Measurements from ENCODE around the gene ATAD1. TPM values are rescaled to one million over a fixed set of nuclear protein-coding genes. Genes with fewer than 3 reads are reported as not detected.

The ATAD1 gene
- total and polyA plus RNA-seq, 2 of the 8 experiments (the other 6 are each of a cell fraction or from before 2014, with no cell fraction given) = 8.9 to 35.3 TPM

DNA sequence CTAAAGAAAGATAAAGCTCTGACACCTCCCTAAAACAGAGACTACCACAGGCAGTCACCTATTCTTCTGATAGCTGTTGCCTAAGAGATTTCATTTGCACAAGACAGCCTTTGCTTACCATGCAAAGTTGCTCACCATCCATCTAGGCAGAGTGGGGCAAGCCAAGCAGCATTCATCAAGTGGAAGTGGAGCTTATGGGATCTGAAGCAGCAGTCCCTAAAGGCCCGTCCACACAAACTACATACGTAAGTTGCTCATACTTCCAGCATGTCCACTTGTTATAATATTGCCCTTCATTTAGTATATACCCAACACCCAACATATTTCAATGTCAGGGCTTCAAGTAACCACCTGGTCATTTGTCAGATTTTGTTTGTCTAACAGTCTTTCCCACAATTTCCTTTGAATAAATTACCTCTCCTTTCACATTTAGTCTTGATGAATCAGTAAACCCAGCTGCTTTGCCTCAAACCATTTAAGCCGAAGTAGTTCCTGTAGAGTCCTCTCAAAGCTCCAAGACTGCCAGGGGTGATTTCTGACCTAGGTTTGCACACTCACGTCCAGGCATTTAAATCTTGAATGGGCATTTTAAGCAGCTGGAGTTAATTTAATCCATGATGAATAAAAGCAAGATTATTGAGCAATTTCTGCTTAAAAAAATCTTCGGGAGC is 67.9 kb downstream of the ATAD1 start:
- H2BK5ac ChIP-seq (ENCODE audit: low read depth, low read length) = no peak overlapping the region
- 82% methylated on average over 5 of the region's 5 CpGs; no CpG with 5 or more reads in 1 of the 2 experiments for WGBS, 2 experiments (ENCODE audit: extremely low coverage in 1 of 2, insufficient coverage in 1 of 2, insufficient read length in 1 of 2, insufficient replicate concordance in 2 of 2, low coverage in 1 of 2, low lambda C conversion rate in 2 of 2, missing lambda C conversion rate in 1 of 2)
- no peaks in the 10 kb centered on the region for H3K23me2 ChIP-seq (ENCODE audit: low read depth, low read length)
- no peaks in the 10 kb centered on the region for H3K79me1 ChIP-seq (ENCODE audit: low read depth, low read length)
- H4K91ac ChIP-seq (replicated peaks; ENCODE audit: insufficient read length, low read length) = no peak overlapping the region
- H3K9ac ChIP-seq (replicated peaks in 1 of 4; ENCODE audit: extremely low read depth in 1 of 4, low read depth in 3 of 4, low read length in 3 of 4) = peak overlapping the region in 1 of 4 experiments; percentile 34; a peak in 1 of 7 replicates
- no peak overlapping the region for H4K8ac ChIP-seq (ENCODE audit: extremely low read depth, insufficient read depth, low read length)
- no peak overlapping the region for H3K27ac ChIP-seq (ENCODE audit: low read depth, low read length)
- ChIA-PET CTCF (ENCODE audit: partially characterized antibody) (interaction anchor here (0.7 to 2.2 kb wide), 4 partner anchors 10 to 22 kb away, joined by 4 to 10 read pairs (median 8); no protein-coding TSS in a partner anchor), POLR2A (ENCODE audit: partially characterized antibody) (interaction anchor here (1.0 to 1.6 kb wide), 7 partner anchors 9 to 245 kb away, joined by 3 to 7 read pairs (median 3); partner anchors contain the start of genes ATAD1 and PAPSS2)
- H3K4me1 ChIP-seq (replicated peaks in 1 of 4; ENCODE audit: control insufficient read depth in 3 of 4, insufficient read depth in 4 of 4, low read length in 3 of 4) = peaks cover 0 to 7% (median 3%) of the 10 kb centered on the region in 4 experiments; a peak in 5 of 7 replicates
- H3K14ac ChIP-seq (ENCODE audit: insufficient read length) = no peak overlapping the region
- no peak overlapping the region for H3K18ac ChIP-seq (ENCODE audit: extremely low read depth, low read length)
- no peak overlapping the region for H2BK20ac ChIP-seq (ENCODE audit: low read length)
- no peak overlapping the region for H2BK120ac ChIP-seq (replicated peaks; ENCODE audit: low read depth, low read length)
- 0 out of 4 replicates have a peak overlapping the region, but pooled peaks of 1 of the 2 experiments have one; percentile 1 for H3K4me2 ChIP-seq (ENCODE audit: insufficient read depth in 1 of 2, low read depth in 2 of 2, low read length in 2 of 2)
- H3K4me3 ChIP-seq (ENCODE audit: extremely low read depth in 1 of 4, insufficient read depth in 2 of 4, low read depth in 3 of 4, low read length in 4 of 4) = no peak overlapping the region
- H2BK12ac ChIP-seq (ENCODE audit: low read depth, low read length) = no peak overlapping the region
- TF ChIP-seq CEBPB (IDR thresholded peaks at IDR 0.05; ENCODE audit: low read depth, low read length) = peak; percentile 37; the same call in 1 of the 2 replicates
- TF ChIP-seq POLR2AphosphoS5 (IDR thresholded peaks at IDR 0.05; ENCODE audit: low read depth, low read length) = peak; percentile 51; the same call in 1 of the 2 replicates
- TF ChIP-seq MAX (IDR thresholded peaks at IDR 0.05) = no peak
- no peak for TF ChIP-seq SP4 (IDR thresholded peaks at IDR 0.05; ENCODE audit: low read length)
- no peak for TF ChIP-seq SRF (IDR thresholded peaks at IDR 0.05; ENCODE audit: low read depth, low read length)
- DNase-seq (ENCODE audit: low read depth in 1 of 2, low spot score in 2 of 2) = no peak
- H3K27me3 ChIP-seq (replicated peaks in 1 of 4; ENCODE audit: control insufficient read depth in 3 of 4, extremely low read depth in 1 of 4, insufficient read depth in 3 of 4, low read length in 3 of 4) = no peaks in the 10 kb centered on the region
- no peak overlapping the region for H4K5ac ChIP-seq (ENCODE audit: insufficient read length, low read depth, low read length)
- H2AK5ac ChIP-seq (ENCODE audit: low read depth, low read length) = no peak overlapping the region
- no peak overlapping the region for H3K56ac ChIP-seq (replicated peaks; ENCODE audit: insufficient read length, low read depth, low read length)
- no peaks in the 10 kb centered on the region for H4K20me1 ChIP-seq (replicated peaks in 1 of 2; ENCODE audit: control insufficient read depth in 1 of 2, insufficient read depth in 2 of 2, low read length in 2 of 2)
- no peaks in the 10 kb centered on the region for H3K9me3 ChIP-seq (ENCODE audit: insufficient read depth in 2 of 2, low read depth in 1 of 2, low read length in 1 of 2)
- H3K36me3 ChIP-seq (ENCODE audit: control insufficient read depth in 2 of 4, insufficient read depth in 4 of 4, low read length in 3 of 4) = peaks cover 0 to 8% (median 4%) of the 10 kb centered on the region in 4 experiments; a peak in 5 of 8 replicates
- no peak overlapping the region for H3K4ac ChIP-seq (replicated peaks; ENCODE audit: insufficient read length, low read depth, low read length)
- H2BK15ac ChIP-seq (ENCODE audit: low read length) = no peak overlapping the region
- H3K79me2 ChIP-seq (ENCODE audit: control insufficient read depth in 1 of 2, insufficient read depth in 2 of 2, low read length in 2 of 2) = no peaks in the 10 kb centered on the region
- FAIRE-seq = peak; percentile 68
- no peak overlapping the region for H2AFZ ChIP-seq (ENCODE audit: low read length)
- no peak overlapping the region for H3K23ac ChIP-seq (ENCODE audit: insufficient read length)

All from H1 (cell line).